ENCODE measurements around the gene TDRD9.
"Not testable (repeated sequence)": the region's sequence is repeated elsewhere in the genome, so short reads cannot be mapped to it uniquely, and the experiment has no call there.

The TDRD9 gene

GRCh38 chr14:103894034-103894722 lies 34.1 kb upstream of the TDRD9 start:
- no peak for DNase-seq (ENCODE audit: low read depth)

- no peak for DNase-seq (ENCODE audit: low read depth)
Measured at GRCh38 chr14:103894723-103895059, 33.6 kb upstream of the TDRD9 start.

GRCh38 chr14:103896578-103896977 lies 31.7 kb upstream of the TDRD9 start:
- DNase-seq (ENCODE audit: low read depth) = no peak

GRCh38 chr14:103897075-103897947 lies 30.9 kb upstream of the TDRD9 start:
- DNase-seq (ENCODE audit: low read depth) = no peak

GRCh38 chr14:103898204-103898603 lies 30.1 kb upstream of the TDRD9 start:
- no peak for DNase-seq (ENCODE audit: low read depth)

- DNase-seq (ENCODE audit: low read depth) = no peak
Measured at GRCh38 chr14:103898711-103899110, 29.5 kb upstream of the TDRD9 start.

GRCh38 chr14:103899316-103899715 lies 28.9 kb upstream of the TDRD9 start:
- DNase-seq (ENCODE audit: low read depth) = no peak

GRCh38 chr14:103899833-103900232 lies 28.4 kb upstream of the TDRD9 start:
- no peak for DNase-seq (ENCODE audit: low read depth)

- peak; percentile 71 for DNase-seq (ENCODE audit: low read depth)
Measured at GRCh38 chr14:103904493-103905107, 23.7 kb upstream of the TDRD9 start.

- no peak for DNase-seq (ENCODE audit: low read depth)
Measured at GRCh38 chr14:103905842-103906456, 22.3 kb upstream of the TDRD9 start.

GRCh38 chr14:103908580-103908979 lies 19.7 kb upstream of the TDRD9 start:
- DNase-seq (ENCODE audit: low read depth) = no peak

GRCh38 chr14:103909531-103910261 lies 18.6 kb upstream of the TDRD9 start:
- no peak for DNase-seq (ENCODE audit: low read depth)

- DNase-seq (ENCODE audit: low read depth) = peak; percentile 54
Measured at GRCh38 chr14:103910262-103910935, 17.9 kb upstream of the TDRD9 start.

GRCh38 chr14:103910984-103911383 lies 17.3 kb upstream of the TDRD9 start:
- no peak for DNase-seq (ENCODE audit: low read depth)

GRCh38 chr14:103915616-103916015 lies 12.6 kb upstream of the TDRD9 start:
- no peak for DNase-seq (ENCODE audit: low read depth)

GRCh38 chr14:103916636-103917262 lies 11.5 kb upstream of the TDRD9 start:
- no peak for DNase-seq (ENCODE audit: low read depth)

GRCh38 chr14:103920981-103921854 lies 7.0 kb upstream of the TDRD9 start:
- DNase-seq (ENCODE audit: low read depth) = peak; percentile 89

- DNase-seq (ENCODE audit: low read depth) = not testable (repeated sequence)
Measured at GRCh38 chr14:103921855-103922200, 6.4 kb upstream of the TDRD9 start.

- DNase-seq (ENCODE audit: low read depth) = no peak
Measured at GRCh38 chr14:103923863-103924262, 4.4 kb upstream of the TDRD9 start.

- no peak for DNase-seq (ENCODE audit: low read depth)
Measured at GRCh38 chr14:103925316-103925715, 2.9 kb upstream of the TDRD9 start.
